ENCODE results near the gene PPP2R2C.
A peak's percentile ranks its signal among the peaks of the same experiment; 100 is the strongest.

Gene PPP2R2C

DNA sequence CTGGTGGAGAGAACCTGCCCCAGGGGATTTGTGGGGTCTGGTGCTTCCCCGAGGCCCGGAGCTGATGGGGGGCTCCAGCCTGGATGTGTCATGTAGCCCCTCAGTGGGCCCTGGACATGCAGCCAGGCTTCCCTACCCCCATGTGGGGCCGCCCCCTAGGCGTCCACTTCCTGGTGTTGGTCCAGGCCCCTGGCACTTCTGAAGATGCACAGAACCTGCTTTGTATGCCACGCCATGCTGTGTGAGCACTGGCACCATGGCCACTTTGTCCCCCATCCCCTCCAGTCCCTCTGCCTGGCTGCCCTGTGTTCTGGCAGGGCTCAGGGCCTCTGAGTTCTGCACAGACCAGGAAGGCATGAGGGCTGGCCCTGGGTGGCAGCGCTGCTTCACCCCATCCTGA lies 173.6 kb downstream of the PPP2R2C start:
- no peak for DNase-seq

DNA sequence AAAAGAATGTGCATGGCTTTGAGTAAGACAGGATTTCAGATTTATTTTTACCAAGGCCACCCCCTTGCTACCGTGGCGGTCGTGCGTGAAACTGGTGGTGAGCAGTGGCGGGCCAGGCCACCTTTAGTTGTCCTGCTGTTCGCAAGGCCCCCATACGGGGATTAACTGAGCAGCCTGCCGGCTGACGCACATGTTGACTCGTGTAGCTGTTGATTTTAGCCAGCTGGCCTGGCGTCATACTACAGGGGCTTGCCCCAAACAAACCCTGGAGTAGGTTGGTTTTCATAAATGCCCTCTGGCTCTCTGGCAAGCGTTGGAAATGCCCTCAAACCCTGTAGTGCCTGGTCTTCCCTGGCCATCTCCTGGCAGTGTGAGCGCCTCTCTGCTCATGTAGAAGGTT lies 174.4 kb downstream of the PPP2R2C start:
- DNase-seq, result no peak

DNA sequence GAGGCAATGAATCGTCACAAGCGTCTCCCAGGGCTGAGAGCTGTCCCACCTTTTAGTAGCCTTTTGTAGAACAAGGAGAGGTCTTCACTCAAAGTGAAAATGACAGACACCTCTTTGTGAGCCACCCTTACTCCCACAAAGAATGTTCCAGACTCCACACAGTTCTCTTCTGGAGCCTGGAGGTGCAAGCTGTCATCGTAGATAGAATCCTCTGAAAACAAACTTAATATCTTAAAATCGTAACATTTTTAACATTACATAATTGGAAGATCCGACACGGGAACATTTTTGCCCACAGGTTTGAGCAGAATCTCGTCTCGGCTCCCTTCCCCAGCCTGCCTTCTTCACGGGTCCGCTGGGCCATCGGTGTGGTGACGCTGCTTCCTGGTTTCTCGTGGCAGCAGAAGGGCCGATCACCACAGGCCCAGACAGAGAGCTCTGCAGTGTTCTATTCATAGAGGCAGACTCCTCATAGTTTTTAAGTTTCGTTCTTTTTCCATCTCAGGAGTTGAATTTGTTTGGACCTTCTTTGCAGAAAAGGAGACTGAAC lies 175.1 kb downstream of the PPP2R2C start:
- no peak for DNase-seq

DNA sequence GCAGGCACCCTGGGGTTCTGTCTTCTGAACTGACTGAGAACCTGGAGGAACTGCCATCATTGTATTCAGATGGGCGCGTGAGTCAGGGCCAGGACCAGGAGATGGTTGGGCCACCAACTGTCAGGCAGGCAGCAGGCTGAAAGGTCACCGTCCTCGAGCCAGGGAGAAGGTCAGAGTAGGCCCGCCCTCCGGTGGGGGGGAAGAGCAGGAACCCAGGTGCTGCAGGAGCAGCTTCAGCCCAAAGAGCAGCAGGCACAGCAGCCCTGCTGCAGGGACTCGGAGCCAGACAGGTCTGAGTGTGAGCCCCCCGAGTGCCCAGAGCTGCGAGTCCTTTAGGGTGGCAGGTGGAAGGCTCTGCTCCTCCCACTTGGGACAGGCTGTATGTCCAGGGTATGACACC lies 176.4 kb downstream of the PPP2R2C start:
- DNase-seq, result no peak

DNA sequence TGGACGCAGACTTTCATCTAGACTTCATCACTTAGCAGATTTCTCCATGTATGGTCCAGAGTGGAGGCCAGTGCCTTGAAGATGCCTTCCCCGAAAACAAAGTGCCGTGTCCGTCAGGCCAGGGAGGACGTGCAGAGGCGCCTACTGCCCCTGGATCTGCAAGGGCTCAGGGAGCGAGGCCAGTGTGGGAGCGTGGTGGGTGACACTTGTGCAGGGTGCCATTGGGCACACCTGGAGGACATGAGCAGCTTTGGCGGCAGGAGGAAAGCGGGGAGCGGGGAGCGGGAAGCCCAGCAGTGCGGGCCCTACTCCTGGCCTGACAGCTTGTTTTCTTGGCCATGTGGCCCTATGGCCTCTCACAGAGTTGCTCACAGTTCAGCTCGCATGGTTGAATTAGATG lies 176.9 kb downstream of the PPP2R2C start:
- DNase-seq, result no peak

DNA sequence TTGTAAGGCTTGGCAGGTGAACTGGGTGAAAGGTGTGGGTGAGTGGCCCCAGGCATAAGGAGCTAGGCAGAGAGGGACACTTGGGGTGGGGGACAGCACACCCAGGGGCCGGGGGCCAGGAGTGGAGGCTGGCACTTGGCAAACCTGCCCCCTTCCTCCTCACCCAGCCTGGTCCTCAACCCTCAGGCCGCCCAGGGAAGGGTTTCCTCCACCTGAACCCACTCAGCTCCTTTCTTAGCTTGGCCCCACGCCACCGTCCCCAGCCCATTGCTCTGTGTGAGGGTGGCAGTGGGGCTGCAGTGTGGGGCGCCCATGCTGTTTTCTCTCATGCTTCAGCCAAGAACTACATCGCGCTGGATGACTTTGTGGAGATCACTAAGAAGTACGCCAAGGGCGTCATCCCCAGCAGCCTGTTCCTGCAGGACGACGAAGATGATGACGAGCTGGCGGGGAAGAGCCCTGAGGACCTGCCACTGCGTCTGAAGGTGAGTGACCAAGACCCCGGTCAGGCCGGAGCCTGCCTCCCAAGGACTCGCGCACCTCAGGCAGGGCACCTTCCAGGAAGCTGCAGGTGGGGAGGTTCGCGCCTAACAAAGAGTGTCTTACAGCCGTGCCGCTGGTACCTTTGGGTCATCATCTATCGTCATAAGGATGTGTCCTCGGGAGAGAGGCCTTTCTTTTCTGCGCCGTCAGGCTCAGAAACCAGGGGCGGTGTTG lies 177.6 kb downstream of the PPP2R2C start:
- DNase-seq, result no peak

DNA sequence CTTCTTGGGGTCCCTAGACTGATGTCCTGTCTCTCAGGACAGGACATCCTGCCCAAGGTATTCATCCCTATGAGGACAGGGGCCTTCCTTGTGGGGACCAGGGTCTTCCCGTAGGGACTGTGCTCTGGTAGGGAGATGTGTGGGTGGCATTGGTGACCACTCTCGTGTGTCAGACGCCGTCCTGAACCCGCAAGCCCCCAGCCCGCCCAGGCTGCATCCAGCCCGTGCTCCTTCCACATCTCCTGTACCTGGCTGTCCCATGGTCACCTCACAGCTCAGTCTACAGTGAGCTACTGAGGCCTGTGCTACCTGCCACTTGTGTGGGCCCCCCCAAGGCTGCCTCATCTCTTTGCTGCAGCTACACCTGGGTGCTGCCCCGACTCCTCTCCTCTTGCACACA lies 178.8 kb downstream of the PPP2R2C start:
- DNase-seq, result no peak

DNA sequence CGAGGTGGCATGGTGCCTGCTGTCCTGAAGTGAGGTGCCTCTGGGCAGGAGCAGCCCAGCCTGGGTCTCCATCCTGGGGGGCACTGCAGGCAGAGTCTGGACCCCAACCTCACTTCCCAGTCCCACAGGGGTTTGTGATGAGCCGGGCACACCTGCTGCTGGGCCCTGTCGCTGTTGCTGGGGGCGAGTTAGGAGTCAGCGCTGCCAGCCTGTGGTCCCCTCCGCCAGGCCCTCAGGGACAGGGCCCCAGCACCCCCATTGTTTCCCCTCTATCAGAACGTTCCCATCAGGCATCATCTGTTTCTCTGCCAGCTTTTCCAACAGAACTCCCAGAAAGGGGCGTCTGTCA lies 179.3 kb downstream of the PPP2R2C start:
- no peak for DNase-seq

DNA sequence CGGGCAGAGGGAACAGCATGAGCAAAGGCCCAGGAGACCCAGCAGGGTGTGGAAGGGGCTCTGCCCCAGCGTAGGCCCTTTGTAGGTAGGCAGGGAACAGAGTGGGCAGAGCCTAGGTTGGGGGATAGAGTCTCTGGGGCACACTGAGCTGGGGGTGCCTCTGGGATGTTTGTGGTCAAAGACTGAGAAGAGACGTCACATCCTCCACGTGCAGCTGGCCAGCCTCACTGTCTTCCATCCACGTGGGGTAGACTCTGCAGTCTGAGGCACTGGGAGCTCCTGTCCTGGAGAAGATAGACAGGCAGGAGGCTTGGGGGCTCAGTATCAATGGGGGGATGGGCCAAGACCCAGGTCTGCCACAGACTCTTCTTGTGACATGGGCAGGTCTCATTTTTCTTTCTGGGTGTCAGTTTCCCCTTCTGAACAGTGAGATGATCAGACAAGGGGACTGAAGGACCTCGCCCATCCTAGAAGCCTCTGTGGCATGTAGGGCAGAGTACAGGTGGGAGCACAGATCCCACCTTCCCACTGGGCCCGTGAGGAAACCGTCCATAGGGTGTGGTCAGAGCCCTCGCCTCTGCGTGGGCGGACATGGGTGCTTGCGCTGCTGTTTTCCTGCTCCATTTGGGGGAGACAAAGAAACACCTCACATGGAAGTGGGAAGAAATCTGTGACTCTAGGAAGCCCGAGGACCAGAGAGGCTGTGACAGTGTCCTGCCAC lies 179.9 kb downstream of the PPP2R2C start:
- DNase-seq, result no peak

DNA sequence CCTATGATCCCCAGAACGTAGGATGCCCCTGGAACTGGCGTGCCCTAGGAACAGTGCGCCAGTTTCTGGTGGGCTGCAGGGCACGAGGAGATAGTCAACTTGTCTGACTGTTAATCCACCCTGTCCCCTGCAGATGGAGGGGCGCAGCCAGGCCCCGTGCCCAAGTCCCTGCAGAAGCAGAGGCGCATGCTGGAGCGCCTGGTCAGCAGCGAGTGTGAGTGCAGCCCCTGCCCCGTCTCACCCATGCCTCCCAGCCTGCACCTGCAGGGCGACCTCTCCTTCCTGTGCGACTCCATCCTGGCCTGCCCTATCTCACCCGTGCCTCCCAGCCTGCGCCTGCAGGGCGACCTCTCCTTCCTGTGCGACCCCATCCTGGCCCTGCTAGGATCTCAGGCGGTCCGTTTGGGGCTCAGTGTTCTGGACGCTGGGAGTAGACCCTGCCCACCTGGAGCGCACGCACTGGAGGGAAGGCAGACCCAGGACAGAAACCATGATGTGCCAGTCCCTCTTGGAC lies 180.6 kb downstream of the PPP2R2C start:
- DNase-seq, result no peak

DNA sequence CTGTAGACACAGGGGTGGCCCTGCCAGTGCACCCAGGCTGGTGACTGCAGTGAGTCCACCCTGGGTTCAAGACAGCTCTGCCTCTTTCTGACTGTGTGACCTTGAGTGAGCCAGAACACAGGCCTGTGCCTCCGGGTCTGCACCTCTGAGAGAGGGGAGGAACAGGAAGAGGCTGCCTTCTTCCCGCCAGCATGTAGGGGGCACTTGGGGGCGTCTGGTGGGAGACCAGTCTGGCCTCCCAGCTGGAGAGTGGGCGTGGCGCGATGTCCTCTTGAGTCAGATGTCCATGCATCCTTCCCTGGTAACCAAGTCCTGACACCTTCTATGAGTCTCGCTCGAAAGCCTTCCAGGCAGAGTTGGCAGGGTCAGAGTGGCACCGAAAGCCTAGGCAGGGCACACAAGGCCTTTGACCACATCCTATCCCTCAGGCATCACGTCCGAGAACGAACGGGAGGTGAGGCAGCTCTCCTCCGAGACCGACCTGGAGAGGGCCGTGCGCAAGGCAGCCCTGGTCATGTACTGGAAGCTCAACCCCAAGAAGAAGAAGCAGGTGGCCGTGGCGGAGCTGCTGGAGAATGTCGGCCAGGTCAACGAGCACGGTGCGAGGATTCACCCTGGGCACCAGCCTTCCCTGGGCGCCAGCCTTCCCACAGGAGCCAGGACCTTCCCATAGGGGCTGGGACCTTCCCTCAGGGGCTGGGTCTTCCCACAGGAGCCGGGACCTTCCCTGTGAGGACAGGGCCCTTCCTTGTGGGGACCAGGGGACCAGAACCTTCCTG lies 181.5 kb downstream of the PPP2R2C start:
- DNase-seq, result no peak

DNA sequence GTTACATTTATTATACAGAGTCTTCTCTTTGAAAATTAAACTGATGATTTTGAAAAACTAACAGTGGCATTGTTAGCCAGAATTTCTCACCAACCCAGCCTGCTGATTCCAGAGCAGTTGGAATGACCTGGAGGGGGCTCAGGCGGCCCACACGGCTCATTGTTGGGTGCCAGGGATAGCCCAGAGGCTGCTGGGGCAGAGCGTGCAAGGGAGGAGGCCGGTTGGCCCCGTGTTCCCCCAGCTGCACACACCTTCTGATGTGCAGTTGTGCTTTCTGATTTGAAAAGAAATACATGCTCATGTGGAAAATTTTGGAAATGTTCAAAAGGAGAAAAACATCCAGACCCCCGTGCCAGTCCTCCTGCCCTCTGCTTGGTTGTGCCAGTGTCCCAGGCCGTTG lies 182.2 kb downstream of the PPP2R2C start:
- no peak for DNase-seq

DNA sequence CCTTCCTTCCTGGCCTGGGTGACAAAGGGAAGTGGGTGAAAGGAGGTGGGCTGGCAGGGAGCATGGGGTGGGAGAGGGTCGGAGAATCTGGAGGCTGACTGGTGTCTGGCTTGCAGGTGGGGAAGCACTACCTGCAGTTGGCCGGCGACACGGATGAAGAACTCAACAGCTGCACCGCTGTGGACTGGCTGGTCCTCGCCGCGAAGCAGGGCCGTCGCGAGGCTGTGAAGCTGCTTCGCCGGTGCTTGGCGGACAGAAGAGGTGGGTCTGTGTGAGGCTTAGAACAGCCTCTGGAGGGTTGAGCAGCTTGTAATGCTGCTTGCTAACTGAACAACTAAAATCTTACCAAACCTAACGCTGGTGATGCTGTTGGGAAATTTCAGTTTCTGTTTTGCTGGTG lies 183.5 kb downstream of the PPP2R2C start:
- no peak for DNase-seq

DNA sequence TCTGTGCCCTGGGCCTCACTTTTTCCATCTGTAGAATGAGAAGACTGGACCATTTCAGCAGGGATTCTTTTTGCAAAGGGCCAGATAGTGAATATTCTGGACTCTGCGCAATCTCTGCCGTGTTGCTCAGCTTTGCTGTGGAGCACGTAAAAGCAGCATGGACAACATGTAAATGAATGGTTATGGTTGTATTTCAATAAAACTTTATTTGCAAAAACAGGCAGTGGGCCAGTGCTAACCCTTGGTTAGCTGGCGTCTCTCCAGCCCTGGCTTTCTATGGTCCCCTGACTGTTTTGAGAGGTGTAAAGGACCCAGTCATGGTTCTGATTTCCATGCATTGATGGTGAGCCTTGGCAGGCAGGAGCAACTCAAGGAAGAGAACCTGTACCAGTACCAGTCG lies 184.1 kb downstream of the PPP2R2C start:
- DNase-seq, result no peak

DNA sequence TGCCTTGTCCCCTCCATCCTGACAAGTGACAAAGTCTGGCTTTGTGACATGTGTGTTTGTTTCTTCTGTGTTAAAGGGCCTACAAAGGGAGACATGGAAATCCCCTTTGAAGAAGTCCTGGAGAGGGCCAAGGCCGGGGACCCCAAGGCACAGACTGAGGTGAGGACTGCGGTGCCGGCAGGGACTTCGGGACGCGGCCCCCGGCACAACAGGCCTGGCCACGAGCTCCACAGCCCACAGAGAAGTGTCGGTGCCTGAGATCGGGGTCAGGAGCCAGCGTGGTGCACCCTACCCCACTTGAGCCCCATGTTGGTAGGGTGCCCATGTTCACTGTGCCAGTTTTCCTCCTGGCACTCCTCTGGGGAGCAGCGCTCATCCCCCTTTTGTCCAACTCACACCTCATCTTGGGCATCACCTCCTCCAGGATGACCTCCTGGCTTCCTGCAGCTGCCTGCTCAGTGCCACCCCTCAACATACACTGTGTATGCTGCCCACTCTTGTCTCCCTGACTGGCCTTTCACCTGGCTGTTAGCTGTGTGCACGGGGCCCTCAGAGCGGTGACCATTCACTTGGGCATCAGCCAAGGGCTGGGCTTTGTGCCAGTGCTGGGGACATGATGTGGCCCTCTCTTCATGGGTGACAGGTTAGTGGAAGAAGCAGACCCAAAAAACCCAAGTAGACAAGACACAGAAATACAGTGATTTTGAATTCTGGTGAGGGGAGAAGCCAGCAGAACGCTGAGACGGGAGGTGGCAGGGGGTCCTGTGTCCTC lies 185.2 kb downstream of the PPP2R2C start:
- no peak for DNase-seq

DNA sequence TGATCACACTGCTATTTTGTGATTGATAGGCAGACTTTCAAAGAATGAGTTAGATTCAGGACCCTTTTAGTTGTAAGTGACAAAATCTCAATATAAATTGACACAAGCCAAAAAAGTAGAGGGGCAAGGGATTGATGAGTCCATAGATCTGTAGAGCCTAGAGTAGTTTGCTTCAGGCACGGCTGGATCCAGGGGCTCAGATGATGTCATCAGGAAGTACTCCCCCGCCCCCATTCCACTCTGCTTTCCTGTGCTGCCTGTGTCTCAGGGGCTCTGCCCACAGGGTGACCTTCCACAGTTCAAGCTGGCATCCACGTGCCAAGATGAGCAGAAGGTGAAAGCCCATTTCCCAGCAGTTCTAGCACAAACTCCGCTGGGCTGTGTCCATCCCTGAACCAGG lies 189.1 kb downstream of the PPP2R2C start:
- DNase-seq, result no peak

DNA sequence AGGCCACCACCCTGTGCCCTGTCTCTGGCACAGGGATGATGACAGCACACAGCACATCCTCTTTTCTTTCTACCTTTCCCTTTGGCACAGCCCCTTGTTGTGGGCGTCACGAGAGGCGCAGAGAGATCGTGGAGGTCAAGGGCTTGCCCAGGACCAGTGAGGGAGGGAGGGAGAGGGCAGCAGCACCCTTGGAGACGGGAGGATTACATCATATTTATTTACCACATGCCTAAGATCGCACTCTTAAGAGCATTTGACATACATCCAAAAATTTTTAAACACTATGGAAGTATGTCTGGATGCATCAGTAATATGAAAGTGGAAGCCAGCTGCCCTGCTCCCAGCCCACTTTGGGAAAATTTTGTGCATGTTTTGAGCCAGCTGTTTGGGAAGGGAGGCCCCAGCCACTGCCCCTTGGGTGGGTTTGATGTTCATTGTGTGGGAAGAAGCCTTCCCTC lies 190.1 kb downstream of the PPP2R2C start:
- no peak for DNase-seq

DNA sequence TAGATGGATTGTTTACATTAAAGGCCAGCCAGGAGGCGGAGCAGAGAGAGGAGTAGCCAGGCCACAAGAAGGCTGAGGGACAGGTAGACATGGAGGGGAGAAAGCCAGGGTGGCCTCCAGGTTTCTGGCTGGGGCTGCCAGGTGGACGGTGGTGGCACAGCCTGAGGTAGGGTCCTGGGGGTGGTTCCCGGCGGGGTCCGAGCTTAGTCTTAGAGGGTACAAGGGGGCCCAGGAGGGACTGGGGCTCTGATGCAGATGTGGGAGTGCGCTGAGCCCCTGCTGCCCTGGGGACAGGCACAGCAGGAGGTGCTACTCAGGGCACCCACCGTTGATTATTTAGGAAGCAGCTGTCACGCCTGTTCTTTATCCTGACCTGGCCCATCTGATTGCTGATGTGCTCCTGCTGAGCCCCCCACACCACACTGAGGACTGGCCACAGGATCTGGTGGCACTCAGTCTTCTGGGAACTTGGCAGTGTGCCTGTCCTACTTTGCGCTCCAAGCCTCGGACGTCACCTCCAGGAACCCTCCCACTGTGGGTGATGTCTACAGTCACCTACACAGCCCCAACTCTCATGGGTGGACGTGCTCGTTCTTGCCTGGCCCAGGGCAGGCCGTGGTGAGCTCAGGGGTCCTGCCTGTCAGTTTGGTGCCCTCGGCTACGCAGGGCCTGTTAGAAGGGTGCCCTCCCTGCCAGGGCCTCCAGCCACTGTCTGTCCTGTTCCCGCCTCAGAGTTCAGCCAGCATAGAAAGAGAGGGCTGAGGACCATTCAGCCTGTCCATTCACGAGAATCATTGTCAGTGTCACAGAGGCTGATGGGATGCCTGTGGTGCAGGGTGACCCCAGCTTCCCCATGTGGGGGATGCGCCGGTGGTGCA lies 190.7 kb downstream of the PPP2R2C start:
- no peak for DNase-seq

DNA sequence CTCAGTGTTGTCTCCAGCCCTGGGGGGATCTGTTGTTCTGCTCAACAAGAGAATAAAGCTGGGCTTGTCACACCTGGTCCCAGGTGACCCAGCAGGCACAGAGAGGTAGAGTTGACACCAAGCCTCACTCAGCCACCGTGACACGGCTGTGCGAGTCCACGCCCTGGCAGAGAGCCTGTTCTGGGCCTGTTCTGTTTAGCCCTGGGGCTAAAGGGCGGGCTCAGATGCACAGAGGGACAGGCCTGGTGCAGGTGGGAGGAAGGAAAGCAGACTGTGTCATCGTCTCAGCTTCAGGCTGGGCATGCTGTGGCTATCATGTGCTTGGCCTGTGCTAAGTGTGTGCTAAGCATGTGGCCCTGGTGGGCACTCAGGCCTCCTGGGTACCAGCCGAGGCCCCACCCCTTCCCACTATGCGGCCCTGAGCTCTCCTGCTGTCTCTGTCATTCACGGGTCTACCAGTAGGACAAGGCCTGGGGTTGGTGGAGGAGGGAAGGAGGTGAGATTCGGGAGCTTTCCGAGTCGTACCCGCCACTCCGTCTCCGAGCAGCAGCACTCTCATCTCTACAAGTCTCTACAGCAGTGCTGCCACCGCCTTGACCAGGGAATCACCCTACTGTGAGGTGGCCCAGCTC lies 191.9 kb downstream of the PPP2R2C start:
- DNase-seq, result peak; percentile 78

DNA sequence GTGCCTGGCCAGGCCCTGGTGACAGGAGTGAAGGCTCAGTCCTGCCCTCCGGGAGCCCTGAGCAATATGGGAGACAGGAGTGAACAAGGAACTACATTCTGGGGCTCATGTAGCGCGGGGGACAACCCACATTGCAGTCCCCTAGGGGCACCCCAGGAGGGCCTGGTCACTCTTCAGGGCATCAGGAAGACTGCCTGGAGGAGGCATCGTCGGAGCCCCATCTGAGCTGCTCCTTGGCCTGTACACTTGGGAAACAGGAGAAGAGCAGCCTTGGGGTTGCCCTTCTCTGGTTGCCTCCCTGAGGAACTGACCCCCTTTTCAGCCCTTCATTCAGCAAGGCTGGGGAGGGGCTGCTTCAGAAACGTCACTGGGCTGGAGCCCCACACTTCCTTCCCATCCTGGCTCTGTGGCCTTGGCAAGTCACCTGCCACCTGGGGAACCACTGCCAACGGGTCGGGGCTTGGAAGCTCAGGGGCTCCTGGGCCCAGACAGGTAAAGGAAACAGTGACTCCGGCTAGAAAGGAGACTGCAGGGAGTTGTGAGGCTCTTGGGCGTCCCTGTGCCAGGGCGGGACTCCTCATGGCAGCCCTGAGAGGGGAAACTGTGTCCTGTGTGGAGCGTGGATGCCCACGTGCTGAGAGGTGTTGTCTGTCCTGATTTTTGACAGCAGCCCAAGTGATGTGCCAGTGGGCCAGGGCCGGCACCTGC lies 192.7 kb downstream of the PPP2R2C start:
- DNase-seq, result no peak
